Natural killer cell (primary cell): ENCODE measurements around the gene KLHL22. TPM values are rescaled to one million over a fixed set of nuclear protein-coding genes. Genes with fewer than 3 reads are reported as not detected.

Source experiments
- ATAC-seq, 3 donors: fragments of 150-1000 bp in 2 of 3; fragments of 200-7000 bp in 1 of 3; cut with Tn5 transposase; 1 replicate in 1 of 3; 2 replicates in 2 of 3; pipeline ENCODE4 v1.10.0; 2021; ENCODE audit warnings: mild to moderate bottlenecking in 2 of 3, moderate library complexity in 2 of 3
- DNase-seq, 2 donors: peaks; one replicate each; pipeline versions ENCODE4 v3.0.0 to v3.0.0-alpha.2; 2013 to 2021; ENCODE audit warnings: mixed read lengths in 1 of 2
- H3K27ac ChIP-seq: one replicate; pipeline ENCODE4 v1.5.1; 2013; ENCODE audit warnings: mild to moderate bottlenecking, low read length
- H3K27me3 ChIP-seq: one replicate; pipeline ENCODE4 v1.6.1; 2013; ENCODE audit warnings: low read length; ENCODE audit not compliant: control insufficient read depth, insufficient read depth
- H3K36me3 ChIP-seq: one replicate; pipeline ENCODE4 v1.6.1; 2013; ENCODE audit warnings: low read length; ENCODE audit not compliant: control insufficient read depth, insufficient read depth
- H3K4me1 ChIP-seq: one replicate; pipeline ENCODE4 v1.6.1; 2013; ENCODE audit warnings: low read length; ENCODE audit not compliant: control insufficient read depth, insufficient read depth
- H3K4me3 ChIP-seq: one replicate; pipeline ENCODE4 v1.5.1; 2013; ENCODE audit warnings: low read length
- H3K9me3 ChIP-seq: one replicate; pipeline ENCODE4 v1.6.1; 2013; ENCODE audit warnings: low read length; ENCODE audit not compliant: control insufficient read depth, insufficient read depth
- H3K27ac Mint-ChIP-seq, 2 donors: one replicate each; pipeline ENCODE4 v1.8.0; 2022; ENCODE audit warnings: mild to moderate bottlenecking in 2 of 2, mixed read lengths in 2 of 2, moderate library complexity in 1 of 2
- H3K27me3 Mint-ChIP-seq, 2 donors: one replicate each; pipeline ENCODE4 v1.8.0; 2022; ENCODE audit warnings: low read depth in 2 of 2, mixed read lengths in 2 of 2
- H3K36me3 Mint-ChIP-seq: one replicate; pipeline ENCODE4 v1.8.0; 2022; ENCODE audit warnings: mixed read lengths
- H3K4me1 Mint-ChIP-seq, 2 donors: one replicate each; pipeline ENCODE4 v1.8.0; 2022; ENCODE audit warnings: mixed read lengths in 2 of 2
- H3K4me3 Mint-ChIP-seq: one replicate; pipeline ENCODE4 v1.8.0; 2022; ENCODE audit warnings: mild to moderate bottlenecking, moderate library complexity, mixed read lengths
- H3K9me3 Mint-ChIP-seq, 2 donors: one replicate each; pipeline ENCODE4 v1.8.0; 2022; ENCODE audit warnings: mixed read lengths in 2 of 2
- CTCF ChIP-seq: fragments of 200-600 bp; IDR thresholded peaks from one replicate; pipeline ENCODE4 v1.8.0; 2022; ENCODE audit warnings: antibody characterized with exemption
- WGBS: methylation state at CpG from one replicate; pipeline ENCODE4 v1.1.7; 2013; ENCODE audit warnings: missing lambda C conversion rate; ENCODE audit not compliant: insufficient coverage; 5-methylcytosine and 5-hydroxymethylcytosine counted together
- intact Hi-C: fragments of 100-400 bp; cut with micrococcal nuclease; formaldehyde crosslinking; loops from one replicate; pipeline ENCODE4 v1.14.2; 2022
- total RNA-seq, 4 donors: library from RNA; stranded (reverse); fragments of 120-200 nt in 1 of 4; gene quantifications; one replicate each; pipeline versions ENCODE4 v1.2.3 to v1.2.4, GENCODE V29; 2013 to 2022

Gene KLHL22
- total RNA-seq, 3 donors from 2014 or later (not counting 1 experiment from before 2014, with no cell fraction given): 26.5 to 53.0 (median 31.0) TPM

- DNase-seq (no peak), ATAC-seq (no peak)
- H3K9me3 Mint-ChIP-seq: no peaks in the 10 kb centered on the region
- Histone ChIP-seq H3K9me3 (no peaks in the 10 kb centered on the region), H3K36me3 (no peaks in the 10 kb centered on the region), H3K27ac (no peak overlapping the region), H3K4me3 (no peak overlapping the region), H3K4me1 (peaks cover 8% of the 10 kb centered on the region), H3K27me3 (no peaks in the 10 kb centered on the region)
- H3K36me3 Mint-ChIP-seq: no peaks in the 10 kb centered on the region
- TF ChIP-seq CTCF: no peak
- WGBS: 80% methylated on average over 3 of the region's 3 CpGs
- intact Hi-C loops: no loop called here
- no peak overlapping the region for H3K4me3 Mint-ChIP-seq
- no peaks in the 10 kb centered on the region for H3K27me3 Mint-ChIP-seq
- H3K4me1 Mint-ChIP-seq: no peaks in the 10 kb centered on the region
- no peak overlapping the region for H3K27ac Mint-ChIP-seq
Observed at GRCh38 chr22:20414450-20414849, 81.1 kb downstream of the KLHL22 start.

- H3K36me3 ChIP-seq: no peaks in the 10 kb centered on the region
- H3K9me3 Mint-ChIP-seq: no peaks in the 10 kb centered on the region
- H3K4me3 ChIP-seq: no peak overlapping the region
- no peaks in the 10 kb centered on the region for H3K9me3 ChIP-seq
- H3K27me3 ChIP-seq: no peaks in the 10 kb centered on the region
- no peak overlapping the region for H3K27ac Mint-ChIP-seq
- ATAC-seq (no peak), DNase-seq (no peak)
- H3K27ac ChIP-seq: no peak overlapping the region
- peaks cover 8% of the 10 kb centered on the region for H3K4me1 ChIP-seq
- TF ChIP-seq CTCF: no peak
- H3K4me3 Mint-ChIP-seq: no peak overlapping the region
- intact Hi-C loops: no loop called here
- H3K4me1 Mint-ChIP-seq: no peaks in the 10 kb centered on the region
- H3K27me3 Mint-ChIP-seq: no peaks in the 10 kb centered on the region
- no peaks in the 10 kb centered on the region for H3K36me3 Mint-ChIP-seq
- 78% methylated on average over 5 of the region's 5 CpGs for WGBS
Observed at GRCh38 chr22:20414059-20414440, 81.5 kb downstream of the KLHL22 start.

- peaks cover 7% of the 10 kb centered on the region for H3K4me1 ChIP-seq
- H3K36me3 ChIP-seq: no peaks in the 10 kb centered on the region
- H3K4me3 Mint-ChIP-seq: no peak overlapping the region
- DNase-seq (no peak), ATAC-seq (no peak)
- no peak overlapping the region for H3K27ac ChIP-seq
- H3K4me3 ChIP-seq: no peak overlapping the region
- H3K4me1 Mint-ChIP-seq: no peaks in the 10 kb centered on the region
- H3K36me3 Mint-ChIP-seq: no peaks in the 10 kb centered on the region
- no peak for TF ChIP-seq CTCF
- no peaks in the 10 kb centered on the region for H3K9me3 Mint-ChIP-seq
- intact Hi-C loops: no loop called here
- 92% methylated on average over 9 of the region's 9 CpGs for WGBS
- no peaks in the 10 kb centered on the region for H3K27me3 Mint-ChIP-seq
- no peaks in the 10 kb centered on the region for H3K9me3 ChIP-seq
- no peaks in the 10 kb centered on the region for H3K27me3 ChIP-seq
- no peak overlapping the region for H3K27ac Mint-ChIP-seq
Observed at GRCh38 chr22:20413217-20414058, 82.2 kb downstream of the KLHL22 start.
